ENCODE data around the gene RFT1.
A peak's percentile ranks its signal among the peaks of the same experiment; 100 is the strongest.

DNA sequence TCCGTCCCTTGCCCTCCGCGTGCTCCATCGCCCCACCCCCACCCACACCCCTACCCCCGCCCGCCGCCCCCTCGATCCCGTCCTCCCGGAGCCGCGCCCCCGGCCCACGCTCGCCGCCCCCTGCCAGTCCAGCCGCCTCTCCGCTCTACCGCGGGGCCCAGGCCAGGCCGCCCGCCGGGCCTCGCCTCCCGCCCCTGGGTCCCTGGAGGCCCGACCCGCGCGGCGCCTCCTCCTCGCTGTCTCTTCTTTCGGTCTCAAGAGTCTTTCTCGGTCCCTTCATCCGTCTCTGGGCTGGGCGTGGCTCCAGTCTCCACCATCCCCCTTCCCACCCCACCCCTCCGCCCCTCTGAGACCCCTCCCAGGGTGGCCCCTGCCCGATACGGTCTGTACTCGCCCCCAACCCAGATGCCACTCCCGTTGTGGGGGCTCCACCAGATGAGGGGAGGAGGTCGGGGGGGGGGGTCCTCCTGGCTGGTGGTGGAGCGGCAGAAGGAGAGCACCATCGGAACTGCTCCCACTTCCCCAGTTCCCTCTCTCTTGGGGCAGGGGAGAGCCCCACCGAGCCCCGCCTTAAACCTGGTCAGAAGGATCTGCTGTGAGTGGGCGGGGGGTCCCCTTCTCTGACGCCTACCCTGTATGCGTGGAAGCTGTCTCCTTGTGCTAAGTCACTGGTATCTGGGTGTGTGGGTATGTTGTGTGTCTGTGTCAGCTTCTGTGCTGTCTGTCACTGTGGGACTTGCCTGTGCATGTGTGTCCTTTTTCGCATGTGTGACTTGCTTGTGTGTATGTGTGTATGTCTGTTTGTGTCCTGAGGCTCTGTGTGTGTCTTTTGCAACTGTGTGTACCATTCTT lies 31.8 kb upstream of the RFT1 start:
- TF ChIP-seq POLR2A (IDR thresholded peaks at IDR 0.05) (no peak), POLR2AphosphoS5 (IDR thresholded peaks at IDR 0.05) (peak in 1 of 3 donors; percentile 27)
- TF ChIP-seq, protein P1, sequence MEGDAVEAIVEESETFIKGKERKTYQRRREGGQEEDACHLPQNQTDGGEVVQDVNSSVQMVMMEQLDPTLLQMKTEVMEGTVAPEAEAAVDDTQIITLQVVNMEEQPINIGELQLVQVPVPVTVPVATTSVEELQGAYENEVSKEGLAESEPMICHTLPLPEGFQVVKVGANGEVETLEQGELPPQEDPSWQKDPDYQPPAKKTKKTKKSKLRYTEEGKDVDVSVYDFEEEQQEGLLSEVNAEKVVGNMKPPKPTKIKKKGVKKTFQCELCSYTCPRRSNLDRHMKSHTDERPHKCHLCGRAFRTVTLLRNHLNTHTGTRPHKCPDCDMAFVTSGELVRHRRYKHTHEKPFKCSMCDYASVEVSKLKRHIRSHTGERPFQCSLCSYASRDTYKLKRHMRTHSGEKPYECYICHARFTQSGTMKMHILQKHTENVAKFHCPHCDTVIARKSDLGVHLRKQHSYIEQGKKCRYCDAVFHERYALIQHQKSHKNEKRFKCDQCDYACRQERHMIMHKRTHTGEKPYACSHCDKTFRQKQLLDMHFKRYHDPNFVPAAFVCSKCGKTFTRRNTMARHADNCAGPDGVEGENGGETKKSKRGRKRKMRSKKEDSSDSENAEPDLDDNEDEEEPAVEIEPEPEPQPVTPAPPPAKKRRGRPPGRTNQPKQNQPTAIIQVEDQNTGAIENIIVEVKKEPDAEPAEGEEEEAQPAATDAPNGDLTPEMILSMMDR (IDR thresholded peaks at IDR 0.05 in 8 of 11, conservative IDR thresholded peaks at IDR 0.05 in 3 of 11), result no peak

All from spleen (tissue), 7 donors.